ENCODE data around the gene PEX14.

Gene PEX14

GRCh38 chr1:10507111-10507879, 32.5 kb downstream of the PEX14 start:
- no peak overlapping the region for H3K4me3 ChIP-seq (ENCODE audit: low read depth, low read length)
- peak; percentile 92 for TF ChIP-seq CTCF (IDR thresholded peaks at IDR 0.05; ENCODE audit: low read depth, low read length, missing control alignments)
- DNase-seq (ENCODE audit: low read depth), result no peak

- TF ChIP-seq CTCF (IDR thresholded peaks at IDR 0.05; ENCODE audit: low read depth, low read length, missing control alignments), result no peak
- no peak for DNase-seq (ENCODE audit: low read depth)
Measured at GRCh38 chr1:10508511-10508951, 33.8 kb downstream of the PEX14 start.

GRCh38 chr1:10509809-10510509, 35.2 kb downstream of the PEX14 start:
- no peak overlapping the region; the same call in 1 of the 2 replicates for H3K4me3 ChIP-seq (ENCODE audit: low read depth, low read length)
- no peak for DNase-seq (ENCODE audit: low read depth)
- TF ChIP-seq CTCF (IDR thresholded peaks at IDR 0.05; ENCODE audit: low read depth, low read length, missing control alignments), result no peak

More at GRCh38 chr1:10508511-10508951, 33.8 kb downstream of the PEX14 start:
- H3K4me3 ChIP-seq (ENCODE audit: low read depth, low read length), result no peak overlapping the region

- peak; percentile 83 for DNase-seq (ENCODE audit: low read depth)
- no peak for TF ChIP-seq CTCF (IDR thresholded peaks at IDR 0.05; ENCODE audit: low read depth, low read length, missing control alignments)
- peak overlapping the region; percentile 25; the same call in 1 of the 2 replicates for H3K4me3 ChIP-seq (ENCODE audit: low read depth, low read length)
Measured at GRCh38 chr1:10510520-10511493, 36.1 kb downstream of the PEX14 start.

- no peak for TF ChIP-seq CTCF (IDR thresholded peaks at IDR 0.05; ENCODE audit: low read depth, low read length, missing control alignments)
- DNase-seq (ENCODE audit: low read depth), result no peak
- peak overlapping the region; percentile 25; the same call in 1 of the 2 replicates for H3K4me3 ChIP-seq (ENCODE audit: low read depth, low read length)
Measured at GRCh38 chr1:10511494-10511885, 36.7 kb downstream of the PEX14 start.

- no peak for TF ChIP-seq CTCF (IDR thresholded peaks at IDR 0.05; ENCODE audit: low read depth, low read length, missing control alignments)
- H3K4me3 ChIP-seq (ENCODE audit: low read depth, low read length), result no peak overlapping the region
- no peak for DNase-seq (ENCODE audit: low read depth)
Measured at GRCh38 chr1:10513199-10513598, 38.4 kb downstream of the PEX14 start.

Measured in GM12864 (cell line).